Pancreas (tissue), 10 donors: ENCODE measurements around the gene NTNG1. TPM values are rescaled to one million over a fixed set of nuclear protein-coding genes. Genes with fewer than 3 reads are reported as not detected.

Experiments
- ATAC-seq, 4 donors: fragments of 200-7000 bp; cut with Tn5 transposase; one replicate each; pipeline versions ENCODE4 v1.8.0 to v1.9.1; 2020; ENCODE audit warnings: mild to moderate bottlenecking in 4 of 4, moderate library complexity in 4 of 4
- DNase-seq, 6 donors: peaks; one replicate each; pipeline ENCODE4 v3.0.0-alpha.2; 2020
- FAIRE-seq: peaks from 2 replicates; lab custom pipeline; 2012; peaks lifted over from hg19 to GRCh38; lab: Jason Lieb, UNC
- H3K27ac ChIP-seq, 4 donors: fragments of 200-600 bp; sonication (generic); 1 replicate in 3 of 4; 2 replicates in 1 of 4; pipeline versions ENCODE4 v1.5.0 to v1.8.0; 2020
- H3K27me3 ChIP-seq, 4 donors: fragments of 200-600 bp; one replicate each; pipeline ENCODE4 v1.8.0; 2021
- H3K36me3 ChIP-seq, 3 donors: fragments of 200-600 bp; sonication (generic) in 1 of 3; one replicate each; pipeline versions ENCODE4 v1.5.0 to v1.8.0; 2020 to 2021
- H3K4me1 ChIP-seq, 3 donors: fragments of 200-600 bp; one replicate each; pipeline ENCODE4 v1.8.0; 2021
- H3K4me3 ChIP-seq, 4 donors: fragments of 200-600 bp; sonication (generic) in 2 of 4; one replicate each; pipeline versions ENCODE4 v1.5.0 to v1.8.0; 2020 to 2021
- H3K9me3 ChIP-seq, 4 donors: fragments of 200-600 bp; one replicate each; pipeline ENCODE4 v1.8.0; 2021
- CTCF ChIP-seq, 4 donors: fragments of 200-600 bp; sonication (generic) in 3 of 4; IDR thresholded peaks; one replicate each; pipeline versions ENCODE4 v1.5.0 to v1.8.0; 2021; ENCODE audit warnings: antibody characterized with exemption in 4 of 4
- WGBS, 2 donors: extraction: QIAGEN DNeasy Blood & Tissue Kit; methylation state at CpG; one replicate each; pipeline ENCODE4 v1.1.7; 2013; 5-methylcytosine and 5-hydroxymethylcytosine counted together
- intact Hi-C, 3 donors: fragments of 100-400 bp; cut with DNase I; formaldehyde crosslinking; loops; one replicate each; pipeline versions ENCODE4 v1.11.1 to v1.14.2; 2022
- polyA plus RNA-seq, 2 donors: library from polyadenylated mRNA; stranded (reverse); fragments of 200-250 nt; gene quantifications; one replicate each; pipeline ENCODE4 v1.2.3, GENCODE V29; 2013
- total RNA-seq, 6 donors: library from RNA; stranded (reverse); fragmentation: NEBNext Ultra II Directional in 4 of 6; extraction: Animal tissue kit (Norgen Biotek cat#: 25700) in 4 of 6; gene quantifications; one replicate each; pipeline versions ENCODE4 v1.2.1 to v1.2.4, GENCODE V29; 2021 to 2023
- donor health status: healthy with polysubstance abuse.
- donor health status: DM: no; HTN: no; CAD: no; lungs with moderate emphysema.
- donor health status: DM: no; HTN: no; CAD: no.
- donor health status: control.
- donor health status: control.
- donor health status: Bipolar disorder and iron deficiency.
- donor health status: DM: yes; HTN: yes; CAD: no.
- donor health status: DM: no; HTN: no; CAD: no.
- donor health status: DM: no; HTN: no; CAD: no.
- donor health status: DM: yes; HTN: yes; CAD: no.

NTNG1 gene
- total and polyA plus RNA-seq, 8 donors = 0.04 to 1.3 (median 0.23) TPM; not detected in 1

- no peak for DNase-seq
- Histone ChIP-seq H3K4me3 (no peak overlapping the region), H3K36me3 (no peaks in the 10 kb centered on the region), H3K9me3 (no peaks in the 10 kb centered on the region), H3K27ac (no peak overlapping the region), H3K4me1 (no peaks in the 10 kb centered on the region), H3K27me3 (peaks cover 0 to 7% (median 0%) of the 10 kb centered on the region in 4 donors)
- 51 to 60% methylated on average over 3 of the region's 3 CpGs for whole genome bisulfite sequencing, 2 donors
- ATAC-seq = no peak
- no peak for TF ChIP-seq CTCF (IDR thresholded peaks at IDR 0.05)
- no peak for FAIRE-seq
- intact Hi-C loops = no loop called here
Observed at GRCh38 chr1:107483949-107484348, 343.1 kb downstream of the NTNG1 start.

- no peaks in the 10 kb centered on the region for H3K9me3 ChIP-seq
- no peaks in the 10 kb centered on the region for H3K4me1 ChIP-seq
- no peak for ATAC-seq
- H3K27me3 ChIP-seq = peaks cover 0 to 7% (median 0%) of the 10 kb centered on the region in 4 donors
- H3K27ac ChIP-seq = no peak overlapping the region
- DNase-seq = no peak
- H3K36me3 ChIP-seq = no peaks in the 10 kb centered on the region
- H3K4me3 ChIP-seq = no peak overlapping the region
- WGBS, 2 donors = 26 to 50% methylated on average over 3 of the region's 3 CpGs
- no peak for FAIRE-seq
- no peak for TF ChIP-seq CTCF (IDR thresholded peaks at IDR 0.05)
- intact Hi-C loops = no loop called here
Observed at GRCh38 chr1:107486349-107486748, 345.5 kb downstream of the NTNG1 start.

GRCh38 chr1:107487506-107487905 lies 346.7 kb downstream of the NTNG1 start:
- WGBS, 2 donors = 17 to 42% methylated on average over 2 of the region's 2 CpGs
- Histone ChIP-seq H3K4me1 (no peaks in the 10 kb centered on the region), H3K36me3 (no peaks in the 10 kb centered on the region), H3K27ac (no peak overlapping the region), H3K4me3 (no peak overlapping the region), H3K27me3 (peaks cover 0 to 7% (median 0%) of the 10 kb centered on the region in 4 donors), H3K9me3 (no peaks in the 10 kb centered on the region)
- FAIRE-seq (no peak), DNase-seq (no peak), ATAC-seq (no peak)
- intact Hi-C loops = no loop called here
- TF ChIP-seq CTCF (IDR thresholded peaks at IDR 0.05) = no peak

GRCh38 chr1:107491582-107491981 lies 350.7 kb downstream of the NTNG1 start:
- no peak for FAIRE-seq
- intact Hi-C loops = no loop called here
- Histone ChIP-seq H3K9me3 (no peaks in the 10 kb centered on the region), H3K27ac (no peak overlapping the region), H3K4me1 (no peaks in the 10 kb centered on the region), H3K36me3 (no peaks in the 10 kb centered on the region), H3K27me3 (peaks cover 0 to 7% (median 0%) of the 10 kb centered on the region in 4 donors), H3K4me3 (no peak overlapping the region)
- ATAC-seq = no peak
- no peak for TF ChIP-seq CTCF (IDR thresholded peaks at IDR 0.05)
- 58 to 69% methylated on average over 4 of the region's 4 CpGs for WGBS, 2 donors
- DNase-seq = no peak

GRCh38 chr1:107493111-107493716 lies 352.4 kb downstream of the NTNG1 start:
- ATAC-seq = no peak
- no peak for TF ChIP-seq CTCF (IDR thresholded peaks at IDR 0.05)

More at GRCh38 chr1:107493111-107493716, 352.4 kb downstream of the NTNG1 start:
- H3K27me3 ChIP-seq = peaks cover 0 to 6% (median 0%) of the 10 kb centered on the region in 4 donors
- WGBS, 2 donors = 68 to 77% methylated on average over 4 of the region's 4 CpGs
- no peaks in the 10 kb centered on the region for H3K9me3 ChIP-seq
- DNase-seq (no peak), FAIRE-seq (no peak)
- H3K4me1 ChIP-seq = no peaks in the 10 kb centered on the region
- no peaks in the 10 kb centered on the region for H3K36me3 ChIP-seq
- H3K4me3 ChIP-seq = no peak overlapping the region
- no peak overlapping the region for H3K27ac ChIP-seq
- intact Hi-C loops = no loop called here
